GM23248 (cell line): ENCODE data around the gene SHB. TPM values are rescaled to one million over a fixed set of nuclear protein-coding genes. Genes with fewer than 3 reads are reported as not detected.

Source experiments
- DNase-seq: peaks from one replicate; pipeline ENCODE4 v3.0.0-alpha.2; 2015
- H2AFZ ChIP-seq: fragments of 200-600 bp; sonication (generic); 2 replicates; pipeline ENCODE4 v1.6.1; 2016; ENCODE audit warnings: antibody characterized with exemption
- H3F3A ChIP-seq: fragments of 200-600 bp; sonication (generic); 2 replicates; pipeline ENCODE4 v1.6.1; 2016; ENCODE audit warnings: mild to moderate bottlenecking, antibody characterized with exemption, mixed run types; ENCODE audit not compliant: insufficient read depth
- H3K27ac ChIP-seq: fragments of 200-600 bp; sonication (generic); 2 replicates; pipeline ENCODE4 v1.5.1; 2016; ENCODE audit warnings: mild to moderate bottlenecking
- H3K27me3 ChIP-seq: fragments of 200-600 bp; sonication (generic); replicated peaks from 2 replicates; pipeline ENCODE4 v1.6.1; 2016; ENCODE audit warnings: mild to moderate bottlenecking; ENCODE audit not compliant: insufficient read depth
- H3K36me3 ChIP-seq: fragments of 200-600 bp; sonication (generic); 2 replicates; pipeline ENCODE4 v1.6.1; 2016; ENCODE audit warnings: low read depth, mild to moderate bottlenecking
- H3K4me1 ChIP-seq: fragments of 200-600 bp; sonication (generic); 2 replicates; pipeline ENCODE4 v1.6.1; 2016; ENCODE audit warnings: mild to moderate bottlenecking; ENCODE audit not compliant: insufficient read depth
- H3K4me2 ChIP-seq: fragments of 200-600 bp; sonication (generic); one replicate; pipeline ENCODE4 v1.6.1; 2016; ENCODE audit warnings: mild to moderate bottlenecking; ENCODE audit not compliant: unreplicated experiment
- H3K4me3 ChIP-seq: fragments of 200-600 bp; sonication (generic); 2 replicates; pipeline ENCODE4 v1.5.1; 2016; ENCODE audit warnings: mild to moderate bottlenecking
- H3K79me2 ChIP-seq: fragments of 200-600 bp; sonication (generic); 2 replicates; pipeline ENCODE4 v1.6.1; 2016; ENCODE audit warnings: mild to moderate bottlenecking; ENCODE audit not compliant: insufficient read depth
- H3K9ac ChIP-seq: fragments of 200-600 bp; sonication (generic); 2 replicates; pipeline ENCODE4 v1.6.1; 2016; ENCODE audit warnings: mild to moderate bottlenecking
- H3K9me2 ChIP-seq: fragments of 200-600 bp; sonication (generic); 2 replicates; pipeline ENCODE4 v1.6.1; 2016; ENCODE audit warnings: mixed run types, mild to moderate bottlenecking, moderate library complexity; ENCODE audit not compliant: insufficient read depth
- H3K9me3 ChIP-seq: fragments of 200-600 bp; sonication (generic); one replicate; pipeline ENCODE4 v1.6.1; 2017; ENCODE audit warnings: low read depth
- H4K20me1 ChIP-seq: fragments of 200-600 bp; sonication (generic); 2 replicates; pipeline ENCODE4 v1.6.0; 2016; ENCODE audit not compliant: insufficient read depth
- EZH2 ChIP-seq: fragments of 200-600 bp; sonication (generic); IDR thresholded peaks from 2 replicates; pipeline ENCODE4 v1.6.1; 2018; ENCODE audit warnings: antibody characterized with exemption, mild to moderate bottlenecking; ENCODE audit not compliant: insufficient read depth, poor library complexity, severe bottlenecking
- EZH2phosphoT487 ChIP-seq: fragments of 200-600 bp; sonication (generic); IDR thresholded peaks from 2 replicates; pipeline ENCODE4 v1.6.1; 2018; ENCODE audit warnings: antibody characterized with exemption, moderate library complexity, mild to moderate bottlenecking, low read depth; ENCODE audit not compliant: insufficient read depth
- WGBS, 2 experiments: methylation state at CpG; one replicate each; pipeline ENCODE4 v1.1.6; 2015 to 2017; ENCODE audit warnings: low lambda C conversion rate in 2 of 2, low coverage in 1 of 2; ENCODE audit errors: missing lambda C conversion rate in 2 of 2; 5-methylcytosine and 5-hydroxymethylcytosine counted together
- in situ Hi-C: fragments of 300-500 bp; cut with MboI; formaldehyde crosslinking; loops from 2 replicates; pipeline ENCODE4 v1.15.0; 2020
- polyA plus RNA-seq: library from polyadenylated mRNA; unstranded; fragments of >200 nt; fragmentation: Nextera tagmentation; extraction: Ambion mirVana; gene quantifications from 2 replicates; pipeline ENCODE4 v1.2.1, GENCODE V29; 2016
- total RNA-seq: library from RNA; depleted of rRNA; stranded (reverse); fragments of >200 nt; shearing (Covaris generic); gene quantifications from 2 replicates; pipeline ENCODE4 v1.2.3, GENCODE V29; 2014

SHB gene
- total and polyA plus RNA-seq, 2 experiments from 2014 or later = 3.9 to 11.1 TPM

- H3K9me2 ChIP-seq = no peaks in the 10 kb centered on the region
- no peaks in the 10 kb centered on the region for H3K36me3 ChIP-seq
- H3F3A ChIP-seq = no peaks in the 10 kb centered on the region
- no peak overlapping the region for H3K27ac ChIP-seq
- H3K4me2 ChIP-seq = no peak overlapping the region
- H3K9me3 ChIP-seq = no peaks in the 10 kb centered on the region
- H3K4me1 ChIP-seq = peaks cover 13% of the 10 kb centered on the region
- H4K20me1 ChIP-seq = no peaks in the 10 kb centered on the region
- H3K27me3 ChIP-seq = no peaks in the 10 kb centered on the region
- no peak overlapping the region for H3K4me3 ChIP-seq
- 80 to 84% methylated on average over 3 of the region's 3 CpGs for WGBS, 2 experiments
- TF ChIP-seq EZH2phosphoT487 (no peak), EZH2 (no peak)
- no peak for DNase-seq
- in situ Hi-C loops = loop anchor here (10.0 kb wide), 2 partner anchors 255 to 435 kb away; no protein-coding TSS in a partner anchor
- H3K79me2 ChIP-seq = no peaks in the 10 kb centered on the region
- no peak overlapping the region for H2AFZ ChIP-seq
- no peak overlapping the region for H3K9ac ChIP-seq
Measured at GRCh38 chr9:37909326-37909725, 159.7 kb downstream of the SHB start.

GRCh38 chr9:37908698-37909186 lies 160.3 kb downstream of the SHB start:
- Histone ChIP-seq H3K4me1 (peaks cover 13% of the 10 kb centered on the region), H4K20me1 (no peaks in the 10 kb centered on the region), H3F3A (no peaks in the 10 kb centered on the region), H3K27me3 (no peaks in the 10 kb centered on the region), H3K79me2 (no peaks in the 10 kb centered on the region), H2AFZ (no peak overlapping the region), H3K4me2 (no peak overlapping the region), H3K4me3 (no peak overlapping the region), H3K27ac (no peak overlapping the region), H3K9me3 (no peaks in the 10 kb centered on the region), H3K36me3 (no peaks in the 10 kb centered on the region), H3K9me2 (no peaks in the 10 kb centered on the region), H3K9ac (no peak overlapping the region)
- peak; percentile 71 for DNase-seq
- no peak for TF ChIP-seq EZH2phosphoT487
- TF ChIP-seq EZH2 = no peak
- in situ Hi-C loops = loop anchor here (10.0 kb wide), 2 partner anchors 256 to 436 kb away; no protein-coding TSS in a partner anchor
- WGBS, 2 experiments = 65 to 67% methylated on average over 4 of the region's 4 CpGs

DNA sequence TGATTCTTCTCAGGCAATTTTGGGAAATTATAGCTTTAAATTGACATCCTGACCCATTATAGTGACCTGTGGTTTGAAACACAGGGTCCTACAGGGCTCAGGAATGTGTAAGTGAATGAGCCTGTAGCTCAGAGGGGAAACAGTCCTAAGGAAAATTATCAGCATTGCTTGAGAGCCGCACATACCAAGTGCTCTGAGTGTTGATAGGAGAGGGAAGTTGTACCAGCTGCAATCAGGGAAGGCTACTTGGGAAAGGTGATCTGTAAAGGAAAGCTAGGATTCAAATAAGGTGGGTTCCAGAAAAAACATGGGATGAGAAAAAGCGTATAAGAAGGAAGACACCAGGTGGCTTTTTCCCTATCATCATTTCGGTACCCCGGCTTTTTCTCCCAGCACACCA lies 160.7 kb downstream of the SHB start:
- no peak overlapping the region for H3K27ac ChIP-seq
- H3K79me2 ChIP-seq = peaks cover 2% of the 10 kb centered on the region
- H3K9ac ChIP-seq = no peak overlapping the region
- no peak overlapping the region for H3K4me3 ChIP-seq
- no peaks in the 10 kb centered on the region for H3F3A ChIP-seq
- H3K4me2 ChIP-seq = no peak overlapping the region
- H4K20me1 ChIP-seq = no peaks in the 10 kb centered on the region
- H3K36me3 ChIP-seq = no peaks in the 10 kb centered on the region
- DNase-seq = no peak
- peaks cover 13% of the 10 kb centered on the region for H3K4me1 ChIP-seq
- H3K9me2 ChIP-seq = no peaks in the 10 kb centered on the region
- H3K27me3 ChIP-seq = no peaks in the 10 kb centered on the region
- in situ Hi-C loops = loop anchor here (10.0 kb wide), 2 partner anchors 257 to 437 kb away; no protein-coding TSS in a partner anchor
- H3K9me3 ChIP-seq = no peaks in the 10 kb centered on the region
- TF ChIP-seq EZH2 = no peak
- TF ChIP-seq EZH2phosphoT487 = no peak
- H2AFZ ChIP-seq = no peak overlapping the region
- WGBS, 2 experiments = 72 to 73% methylated on average over 4 of the region's 4 CpGs

DNA sequence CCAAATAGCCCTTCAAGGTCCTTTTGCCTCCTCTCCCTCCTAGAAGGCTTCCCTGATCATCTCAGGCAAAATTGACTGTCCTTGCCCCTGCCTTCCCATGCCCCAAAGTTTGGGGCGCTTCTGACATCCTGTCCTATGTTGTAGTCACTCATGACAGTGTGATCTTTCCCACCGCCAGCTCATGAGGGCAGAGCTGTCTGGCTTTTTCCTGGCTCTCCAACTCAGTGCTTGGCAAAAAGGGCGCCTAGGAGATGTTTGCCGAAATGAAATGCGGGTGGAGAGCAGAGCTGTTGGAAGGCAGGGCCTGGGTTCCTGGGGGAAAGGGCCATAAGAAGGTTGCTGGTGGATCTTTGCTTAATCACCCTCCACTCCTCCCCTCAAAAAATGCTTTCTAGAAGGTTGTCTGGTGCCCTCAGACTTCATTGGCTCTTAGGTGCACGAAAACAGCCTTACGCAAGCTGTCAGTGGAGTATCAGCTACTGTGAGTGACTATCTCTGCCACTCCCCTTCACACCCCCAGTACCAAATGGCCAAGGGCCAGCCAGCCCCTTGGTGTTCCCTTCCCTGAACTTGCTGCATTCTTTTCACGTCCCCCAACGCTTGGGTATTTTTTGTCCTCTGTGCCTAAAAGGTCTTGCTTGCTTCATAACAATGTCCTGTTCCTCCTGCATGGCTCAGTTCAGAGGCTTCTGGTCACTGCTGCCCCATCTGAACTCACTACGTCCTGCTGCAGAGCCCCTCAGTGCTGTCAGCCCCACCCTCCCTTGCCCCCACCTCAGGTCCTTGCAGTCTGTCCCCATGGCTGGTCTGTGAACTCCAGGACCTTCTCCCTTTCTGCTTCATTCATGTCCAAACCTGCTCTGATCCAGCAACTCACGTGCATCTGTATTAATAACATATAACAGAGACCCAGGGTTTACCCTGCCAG lies 162.5 kb downstream of the SHB start:
- H3K36me3 ChIP-seq = no peaks in the 10 kb centered on the region
- no peaks in the 10 kb centered on the region for H3K9me3 ChIP-seq
- TF ChIP-seq EZH2 (no peak), EZH2phosphoT487 (no peak)
- WGBS, 2 experiments = 71 to 77% methylated on average over 11 of the region's 11 CpGs
- H3K79me2 ChIP-seq = peaks cover 19% of the 10 kb centered on the region
- H3K4me3 ChIP-seq = no peak overlapping the region
- no peaks in the 10 kb centered on the region for H3K9me2 ChIP-seq
- H2AFZ ChIP-seq = no peak overlapping the region
- H3K4me1 ChIP-seq = peaks cover 25% of the 10 kb centered on the region
- no peak overlapping the region for H3K27ac ChIP-seq
- no peak overlapping the region for H3K9ac ChIP-seq
- DNase-seq = no peak
- no peaks in the 10 kb centered on the region for H3K27me3 ChIP-seq
- in situ Hi-C loops = loop anchor here (10.0 kb wide), 2 partner anchors 258 to 438 kb away; no protein-coding TSS in a partner anchor
- no peak overlapping the region for H3K4me2 ChIP-seq
- H4K20me1 ChIP-seq = no peaks in the 10 kb centered on the region
- 0 out of 2 replicates have a peak, but pooled peaks cover 8% of the 10 kb centered on the region for H3F3A ChIP-seq
